HepG2 (cell line): ENCODE results near the gene FGFR3. TPM values are rescaled to one million over a fixed set of nuclear protein-coding genes. Genes with fewer than 3 reads are reported as not detected.
A peak's percentile ranks its signal among the peaks of the same experiment; 100 is the strongest.

Experiments used
- CAMTA2 ChIP-seq: sonication (generic); formaldehyde crosslinking; IDR thresholded peaks from 2 replicates; pipeline ENCODE4 v1.4.0; 2020; ENCODE audit warnings: mild to moderate bottlenecking, missing genetic modification reagents, borderline replicate concordance
- ELF3 ChIP-seq: IDR thresholded peaks from 2 replicates; pipeline ENCODE4 v1.6.1; 2016; ENCODE audit warnings: missing genetic modification reagents, missing compliant biosample characterization
- ESRRA ChIP-seq: sonication (generic); formaldehyde crosslinking; IDR thresholded peaks from 2 replicates; pipeline ENCODE4 v1.5.1; 2020; ENCODE audit warnings: mild to moderate bottlenecking, low read depth, missing genetic modification reagents
- GATAD1 ChIP-seq: IDR thresholded peaks from 2 replicates; pipeline ENCODE4 v1.6.1; 2016; ENCODE audit warnings: missing genetic modification reagents, missing compliant biosample characterization
- MAFF ChIP-seq: IDR thresholded peaks from 2 replicates; pipeline ENCODE4 v1.6.1; 2011; ENCODE audit warnings: low read depth, low read length, improper control_type of control experiment
- MEIS2 ChIP-seq: sonication (generic); formaldehyde crosslinking; IDR thresholded peaks from 2 replicates; pipeline ENCODE4 v1.9.0; 2021; ENCODE audit warnings: mild to moderate bottlenecking, missing genetic modification reagents
- MYC ChIP-seq: sonication (generic); formaldehyde crosslinking; IDR thresholded peaks from 2 replicates; pipeline ENCODE4 v1.9.0; 2021; ENCODE audit warnings: missing genetic modification reagents, borderline replicate concordance
- NR1H2 ChIP-seq: sonication (generic); formaldehyde crosslinking; IDR thresholded peaks from 2 replicates; pipeline ENCODE4 v1.8.1; 2022; ENCODE audit warnings: low read depth, missing genetic modification reagents, borderline replicate concordance
- NR2F1 ChIP-seq, 2 experiments: fragments of 450-650 bp in 1 of 2; formaldehyde crosslinking in 1 of 2; IDR thresholded peaks; 2 replicates each; pipeline versions ENCODE4 v1.5.0 to v1.6.1; 2016 to 2020; ENCODE audit warnings: mild to moderate bottlenecking in 1 of 2, missing compliant biosample characterization in 1 of 2, missing genetic modification reagents in 1 of 2, moderate library complexity in 1 of 2
- RBM39 ChIP-seq: fragments of 200-400 bp; formaldehyde crosslinking; IDR thresholded peaks from one replicate; pipeline ENCODE4 v1.6.1; 2018; ENCODE audit warnings: antibody characterized with exemption, mild to moderate bottlenecking, low read depth, low read length; ENCODE audit not compliant: poor library complexity, severe bottlenecking
- RXRA ChIP-seq: sonication (generic); formaldehyde crosslinking; IDR thresholded peaks from 2 replicates; pipeline ENCODE4 v1.5.1; 2020; ENCODE audit warnings: missing genetic modification reagents
- SAP130 ChIP-seq: IDR thresholded peaks from 2 replicates; pipeline ENCODE4 v1.6.1; 2016; ENCODE audit warnings: low read depth
- SRY ChIP-seq: sonication (generic); formaldehyde crosslinking; IDR thresholded peaks from 2 replicates; pipeline ENCODE4 v1.8.0; 2022; ENCODE audit warnings: mild to moderate bottlenecking, missing genetic modification reagents
- TGIF2 ChIP-seq: IDR thresholded peaks from 2 replicates; pipeline ENCODE4 v1.6.1; 2016; ENCODE audit warnings: control low read depth, missing compliant biosample characterization
- THAP11 ChIP-seq: IDR thresholded peaks from 2 replicates; pipeline ENCODE4 v1.6.1; 2016; ENCODE audit warnings: missing biosample characterization, missing genetic modification reagents
- ZKSCAN5 ChIP-seq: sonication (generic); formaldehyde crosslinking; IDR thresholded peaks from 2 replicates; pipeline ENCODE4 v1.5.1; 2020; ENCODE audit warnings: mild to moderate bottlenecking, missing genetic modification reagents
- ZNF180 ChIP-seq: sonication (generic); formaldehyde crosslinking; IDR thresholded peaks from 2 replicates; pipeline ENCODE4 v1.4.0; 2020; ENCODE audit warnings: low read depth, missing genetic modification reagents, borderline replicate concordance
- ZNF33A ChIP-seq: sonication (generic); formaldehyde crosslinking; IDR thresholded peaks from 2 replicates; pipeline ENCODE4 v1.5.1; 2020; ENCODE audit warnings: missing genetic modification reagents, mild to moderate bottlenecking, moderate library complexity, borderline replicate concordance
- polyA plus RNA-seq, 8 experiments: library from polyadenylated mRNA; depleted of rRNA in 3 of 8; stranded (reverse) in 7 of 8; unstranded in 1 of 8; fragments of >200 nt; fragmentation: Illumina TruSeq in 4 of 8; extraction: Trizol in 4 of 8; gene quantifications; 2 replicates each; pipeline versions ENCODE4 v1.2.1 to v1.2.3, GENCODE V29; 2011 to 2016; ENCODE audit warnings: low read depth in 4 of 8, missing spikeins in 1 of 8, mixed read lengths in 1 of 8; ENCODE audit not compliant: insufficient read depth in 1 of 8
- total RNA-seq, 5 experiments: library from RNA; depleted of rRNA; stranded (reverse); fragments of >200 nt; fragmentation: Illumina TruSeq; extraction: Trizol; gene quantifications; 2 replicates each; pipeline ENCODE4 v1.2.3, GENCODE V29; 2016; ENCODE audit warnings: low read depth in 1 of 5
- TF ChIP-seq, protein P1 (sequence below): sonication (generic); formaldehyde crosslinking; IDR thresholded peaks from 2 replicates; pipeline ENCODE4 v1.4.0; 2020; ENCODE audit warnings: missing genetic modification reagents, borderline replicate concordance
- TF ChIP-seq, protein P2 (sequence below), 2 experiments: sonication (generic) in 1 of 2; formaldehyde crosslinking in 1 of 2; IDR thresholded peaks; 2 replicates each; pipeline versions ENCODE4 v1.4.0 to v1.6.1; 2018 to 2020; ENCODE audit warnings: missing genetic modification reagents in 2 of 2, borderline replicate concordance in 1 of 2, low read depth in 1 of 2, mild to moderate bottlenecking in 1 of 2, missing biosample characterization in 1 of 2

The FGFR3 gene
- total and polyA plus RNA-seq, 2 of the 13 experiments (the other 11 are each of a cell fraction or from before 2014, with no cell fraction given), result 103 to 109 TPM

DNA sequence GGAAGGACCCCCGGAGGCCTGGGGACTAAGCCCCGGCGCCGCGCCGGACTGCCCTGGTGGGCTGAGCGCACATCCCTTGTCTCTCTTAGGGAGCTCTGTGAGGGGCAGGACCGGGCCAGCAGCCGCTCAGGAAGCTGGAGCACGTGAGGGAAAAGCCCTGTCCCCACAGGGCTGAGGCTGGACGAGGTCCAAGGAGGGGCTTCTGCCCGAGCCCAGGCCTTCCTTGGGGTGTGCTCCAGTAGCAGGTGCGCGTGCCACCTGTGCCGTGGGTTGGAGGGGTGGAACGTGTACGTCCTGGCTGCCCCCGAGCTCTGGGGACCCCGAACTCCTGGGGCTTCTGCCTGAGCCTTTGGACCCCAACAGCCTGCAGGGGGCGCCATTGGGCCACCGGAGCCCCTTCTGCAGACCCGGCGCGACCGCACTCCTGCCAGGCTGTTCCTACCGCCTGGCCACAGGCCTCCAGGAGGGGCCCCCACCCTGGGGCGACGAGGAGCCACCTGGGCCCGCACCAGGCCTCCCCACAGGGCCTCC lies 44.6 kb upstream of the FGFR3 start (continued):
- TF ChIP-seq, protein P1, sequence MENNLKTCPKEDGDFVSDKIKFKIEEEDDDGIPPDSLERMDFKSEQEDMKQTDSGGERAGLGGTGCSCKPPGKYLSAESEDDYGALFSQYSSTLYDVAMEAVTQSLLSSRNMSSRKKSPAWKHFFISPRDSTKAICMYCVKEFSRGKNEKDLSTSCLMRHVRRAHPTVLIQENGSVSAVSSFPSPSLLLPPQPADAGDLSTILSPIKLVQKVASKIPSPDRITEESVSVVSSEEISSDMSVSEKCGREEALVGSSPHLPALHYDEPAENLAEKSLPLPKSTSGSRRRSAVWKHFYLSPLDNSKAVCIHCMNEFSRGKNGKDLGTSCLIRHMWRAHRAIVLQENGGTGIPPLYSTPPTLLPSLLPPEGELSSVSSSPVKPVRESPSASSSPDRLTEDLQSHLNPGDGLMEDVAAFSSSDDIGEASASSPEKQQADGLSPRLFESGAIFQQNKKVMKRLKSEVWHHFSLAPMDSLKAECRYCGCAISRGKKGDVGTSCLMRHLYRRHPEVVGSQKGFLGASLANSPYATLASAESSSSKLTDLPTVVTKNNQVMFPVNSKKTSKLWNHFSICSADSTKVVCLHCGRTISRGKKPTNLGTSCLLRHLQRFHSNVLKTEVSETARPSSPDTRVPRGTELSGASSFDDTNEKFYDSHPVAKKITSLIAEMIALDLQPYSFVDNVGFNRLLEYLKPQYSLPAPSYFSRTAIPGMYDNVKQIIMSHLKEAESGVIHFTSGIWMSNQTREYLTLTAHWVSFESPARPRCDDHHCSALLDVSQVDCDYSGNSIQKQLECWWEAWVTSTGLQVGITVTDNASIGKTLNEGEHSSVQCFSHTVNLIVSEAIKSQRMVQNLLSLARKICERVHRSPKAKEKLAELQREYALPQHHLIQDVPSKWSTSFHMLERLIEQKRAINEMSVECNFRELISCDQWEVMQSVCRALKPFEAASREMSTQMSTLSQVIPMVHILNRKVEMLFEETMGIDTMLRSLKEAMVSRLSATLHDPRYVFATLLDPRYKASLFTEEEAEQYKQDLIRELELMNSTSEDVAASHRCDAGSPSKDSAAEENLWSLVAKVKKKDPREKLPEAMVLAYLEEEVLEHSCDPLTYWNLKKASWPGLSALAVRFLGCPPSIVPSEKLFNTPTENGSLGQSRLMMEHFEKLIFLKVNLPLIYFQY (CRISPR knock-in tag), result 0 out of 2 replicates have a peak, but pooled peaks have one; percentile 18
- TF ChIP-seq SAP130, result peak; percentile 56; the same call in 1 of the 2 replicates
- TF ChIP-seq MAFF, result no peak
- no peak for TF ChIP-seq CAMTA2 (CRISPR knock-in tag)
- peak; percentile 61 for TF ChIP-seq RXRA
- TF ChIP-seq ESRRA (CRISPR knock-in tag), result no peak
- no peak for TF ChIP-seq NR2F1 (CRISPR knock-in tag; IDR thresholded peaks at IDR 0.05)
- TF ChIP-seq, protein P2, sequence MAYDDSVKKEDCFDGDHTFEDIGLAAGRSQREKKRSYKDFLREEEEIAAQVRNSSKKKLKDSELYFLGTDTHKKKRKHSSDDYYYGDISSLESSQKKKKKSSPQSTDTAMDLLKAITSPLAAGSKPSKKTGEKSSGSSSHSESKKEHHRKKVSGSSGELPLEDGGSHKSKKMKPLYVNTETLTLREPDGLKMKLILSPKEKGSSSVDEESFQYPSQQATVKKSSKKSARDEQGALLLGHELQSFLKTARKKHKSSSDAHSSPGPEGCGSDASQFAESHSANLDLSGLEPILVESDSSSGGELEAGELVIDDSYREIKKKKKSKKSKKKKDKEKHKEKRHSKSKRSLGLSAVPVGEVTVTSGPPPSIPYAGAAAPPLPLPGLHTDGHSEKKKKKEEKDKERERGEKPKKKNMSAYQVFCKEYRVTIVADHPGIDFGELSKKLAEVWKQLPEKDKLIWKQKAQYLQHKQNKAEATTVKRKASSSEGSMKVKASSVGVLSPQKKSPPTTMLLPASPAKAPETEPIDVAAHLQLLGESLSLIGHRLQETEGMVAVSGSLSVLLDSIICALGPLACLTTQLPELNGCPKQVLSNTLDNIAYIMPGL (CRISPR knock-in tag; IDR thresholded peaks at IDR 0.05; ENCODE audit: borderline replicate concordance in 1 of 2, low read depth in 1 of 2), result peak in 1 of 2 experiments; percentile 66; a peak in 2 of 4 replicates
- TF ChIP-seq RBM39, result no peak
- 0 out of 2 replicates have a peak, but pooled peaks have one; percentile 28 for TF ChIP-seq ELF3
- TF ChIP-seq THAP11 (CRISPR knock-in tag), result 0 out of 2 replicates have a peak, but pooled peaks have one; percentile 25
- no peak for TF ChIP-seq SRY (CRISPR knock-in tag)
- 0 out of 2 replicates have a peak, but pooled peaks have one; percentile 26 for TF ChIP-seq GATAD1
- no peak for TF ChIP-seq ZNF33A (CRISPR knock-in tag)
- no peak for TF ChIP-seq NR1H2 (CRISPR knock-in tag)
- no peak for TF ChIP-seq ZKSCAN5 (CRISPR knock-in tag)
- 0 out of 2 replicates have a peak, but pooled peaks have one; percentile 15 for TF ChIP-seq MEIS2 (CRISPR knock-in tag)
- TF ChIP-seq ZNF180 (CRISPR knock-in tag), result no peak
- TF ChIP-seq TGIF2 (CRISPR knock-in tag), result no peak
- peak; percentile 34; the same call in 1 of the 2 replicates for TF ChIP-seq MYC (CRISPR knock-in tag)
